NCI-H146 treated with DMSO at 0.1 percent for 48 hours (cell line): ENCODE data around the gene MLC1.

Experiments used
- DNase-seq: peaks from one replicate; lab custom pipeline; 2025; ENCODE audit not compliant: unreplicated experiment; lab: John Stamatoyannopoulos, UW

Gene MLC1

GRCh38 chr22:50039669-50040443 lies 45.4 kb downstream of the MLC1 start:
- DNase-seq = no peak

- no peak for DNase-seq
Measured at GRCh38 chr22:50035976-50036724, 49.1 kb downstream of the MLC1 start.

GRCh38 chr22:50035131-50035881 lies 49.9 kb downstream of the MLC1 start:
- no peak for DNase-seq

DNA sequence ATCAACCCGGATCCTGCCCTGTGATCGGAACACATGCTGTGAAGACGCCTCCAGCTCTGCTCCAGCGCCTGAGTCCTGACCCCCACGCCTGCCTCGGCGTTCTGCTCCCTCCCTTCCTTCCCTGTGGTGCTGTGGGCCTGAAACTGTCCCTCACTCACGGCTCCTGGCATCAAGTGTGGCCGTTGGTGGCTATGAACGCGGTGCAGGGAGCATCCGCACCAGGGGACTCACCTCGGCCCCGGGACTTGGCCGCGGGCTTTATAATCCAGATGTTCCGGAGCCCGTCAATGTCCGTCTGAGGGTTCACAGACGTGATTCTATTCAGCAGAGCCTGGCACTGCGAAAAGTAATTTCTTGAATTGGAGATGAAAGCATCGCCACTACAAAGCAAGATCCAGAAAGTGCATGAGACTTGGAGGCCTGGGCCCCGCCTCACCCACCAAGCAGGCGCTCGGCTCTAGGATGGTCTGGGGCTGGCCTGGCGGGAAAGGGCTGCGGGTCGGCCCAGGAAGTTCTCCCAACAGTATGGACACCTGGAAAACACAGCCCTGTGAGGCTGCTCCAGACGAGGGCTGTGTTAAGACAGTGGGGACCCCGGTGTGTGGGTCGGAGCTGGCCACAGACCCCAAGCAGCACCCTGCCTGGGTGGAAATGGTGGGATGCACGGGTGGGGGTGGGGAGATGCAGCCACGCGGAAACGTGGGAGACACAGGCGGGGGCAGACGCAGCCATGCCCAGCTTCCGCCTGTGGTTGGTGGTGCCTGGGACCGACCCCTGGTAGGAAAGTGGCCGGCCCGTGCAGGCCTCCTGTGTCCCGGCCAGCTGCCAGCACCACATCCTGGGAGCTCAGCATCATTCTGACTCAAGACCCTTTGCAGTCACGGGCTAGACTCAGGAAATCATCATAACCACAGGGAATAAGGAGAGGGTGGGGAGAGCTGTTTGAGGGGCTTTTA lies 50.8 kb downstream of the MLC1 start:
- no peak for DNase-seq

- no peak for DNase-seq
Measured at GRCh38 chr22:50032941-50033601, 52.2 kb downstream of the MLC1 start.

DNA sequence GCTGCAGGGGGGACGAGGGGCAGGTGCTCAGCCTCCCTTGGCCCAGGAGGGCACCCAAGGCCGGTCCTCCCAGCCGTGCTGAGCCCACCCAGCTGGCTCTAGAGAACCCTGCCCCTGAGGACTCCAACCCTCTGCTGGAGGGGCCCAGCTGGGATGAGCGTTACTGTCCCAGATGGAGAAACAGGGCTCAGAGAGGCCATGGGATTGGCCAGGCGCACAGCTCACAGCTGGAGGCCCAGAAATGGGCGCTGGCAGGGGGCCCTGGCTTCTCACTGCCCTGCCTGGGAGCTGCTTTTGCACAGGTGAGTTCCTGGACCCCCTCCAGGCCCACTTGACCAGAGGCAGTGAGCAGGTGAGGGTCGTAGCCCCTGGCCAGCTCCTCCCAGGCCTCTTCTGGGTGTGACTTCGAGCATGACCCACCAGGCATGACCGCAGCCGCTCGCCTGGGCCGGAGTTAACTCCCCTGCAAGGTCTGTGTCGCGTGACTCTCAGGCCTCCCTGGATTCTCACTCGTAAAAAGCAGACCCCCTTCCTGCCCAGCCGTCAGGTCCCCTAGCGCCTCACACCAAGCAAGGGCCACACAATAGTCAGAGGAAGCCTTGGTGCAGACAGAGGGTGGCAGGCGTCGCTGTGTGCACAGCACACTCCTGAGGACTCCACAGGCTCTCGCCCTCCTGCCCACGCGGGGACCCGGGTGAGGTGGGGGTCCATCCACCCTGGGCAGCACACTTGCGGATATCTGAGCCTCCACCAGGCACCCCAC lies 52.9 kb downstream of the MLC1 start:
- no peak for DNase-seq

DNA sequence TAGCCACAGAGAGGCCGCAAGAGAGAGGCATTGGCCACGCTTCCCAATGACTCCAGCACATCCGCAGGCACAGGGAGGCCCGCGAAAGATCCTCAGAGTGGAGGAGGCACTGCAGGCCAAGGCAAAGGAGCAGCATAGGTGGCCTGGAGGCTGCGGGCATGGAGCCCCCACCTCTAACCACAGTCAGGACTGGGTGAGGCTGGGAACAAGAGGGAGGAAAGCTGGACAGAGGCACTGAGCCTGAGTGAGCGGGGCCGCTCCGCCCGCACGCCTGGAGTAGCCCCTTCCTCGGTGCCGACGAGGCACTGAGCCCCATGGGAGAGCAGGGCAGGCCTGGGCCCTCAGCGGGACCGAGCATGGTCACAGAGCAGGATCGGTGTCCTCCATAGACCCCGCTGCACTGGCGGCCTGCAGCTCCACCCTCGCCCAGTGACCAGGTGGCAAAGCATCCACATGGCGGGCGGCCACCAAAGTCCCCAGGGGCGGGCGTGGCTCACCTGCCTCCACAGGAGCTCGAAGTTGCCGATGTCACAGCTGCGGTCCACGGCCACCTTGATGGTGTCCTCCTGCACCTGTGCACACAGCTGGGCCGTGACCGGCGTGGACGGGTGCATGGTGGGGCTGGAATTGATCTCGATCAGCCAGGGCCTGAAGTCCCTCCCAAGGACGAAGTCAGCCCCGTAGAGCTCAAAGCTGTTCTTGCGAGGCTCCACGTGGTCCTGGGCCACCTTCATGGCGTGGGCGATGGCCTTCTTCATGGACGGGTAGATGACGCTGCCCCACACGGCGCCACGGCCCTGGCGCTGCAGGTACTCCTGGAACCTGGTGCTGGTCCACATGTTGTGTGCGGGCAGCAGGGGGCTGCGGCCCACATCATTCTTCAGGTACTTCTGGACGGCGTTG lies 53.8 kb downstream of the MLC1 start:
- DNase-seq = no peak

DNA sequence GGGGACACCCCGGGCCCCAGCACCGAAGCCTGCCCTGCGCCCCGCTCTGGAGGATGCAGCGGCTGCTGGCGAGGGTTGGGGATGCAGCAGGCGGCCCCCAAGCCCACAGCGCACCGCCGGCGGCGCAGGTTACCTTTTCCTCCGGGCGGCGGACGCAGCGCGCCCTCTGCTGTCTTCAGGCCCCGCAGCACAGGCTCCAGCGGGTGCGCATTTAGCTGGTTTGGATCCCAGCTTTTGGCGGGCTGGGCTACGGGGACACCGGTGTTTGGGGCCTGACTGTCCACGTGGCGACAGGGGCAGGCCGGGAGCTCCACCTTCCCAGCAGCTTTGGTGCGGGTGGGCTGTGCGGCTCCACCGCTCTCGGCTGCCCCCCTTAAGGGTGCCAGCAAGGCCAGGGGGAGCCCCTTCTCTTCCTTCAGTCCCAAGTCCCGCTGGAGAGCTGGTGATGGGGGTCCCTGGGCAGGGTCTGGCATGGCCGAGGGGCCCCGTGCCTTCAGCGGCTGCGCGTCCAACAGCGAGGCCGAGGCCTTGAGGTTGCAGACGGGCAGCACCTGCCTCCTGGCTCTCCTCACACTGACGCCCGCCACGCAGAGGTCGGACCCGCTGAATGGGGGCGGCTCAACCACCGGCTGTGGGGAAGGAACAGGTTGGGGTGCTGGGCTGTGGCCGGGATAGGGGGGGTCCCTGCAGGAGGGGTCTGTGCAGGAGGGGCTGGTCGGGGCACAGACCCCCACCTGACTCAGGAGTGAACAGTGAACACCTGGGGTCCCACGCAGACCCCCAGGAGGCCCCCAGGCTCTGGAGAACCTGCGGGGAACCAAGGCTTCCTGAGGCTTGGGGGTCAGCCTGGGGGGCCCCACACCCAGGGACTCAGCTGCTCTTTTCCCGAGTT lies 54.7 kb downstream of the MLC1 start:
- DNase-seq = no peak

- DNase-seq = no peak
Measured at GRCh38 chr22:50027639-50028537, 57.3 kb downstream of the MLC1 start.

DNA sequence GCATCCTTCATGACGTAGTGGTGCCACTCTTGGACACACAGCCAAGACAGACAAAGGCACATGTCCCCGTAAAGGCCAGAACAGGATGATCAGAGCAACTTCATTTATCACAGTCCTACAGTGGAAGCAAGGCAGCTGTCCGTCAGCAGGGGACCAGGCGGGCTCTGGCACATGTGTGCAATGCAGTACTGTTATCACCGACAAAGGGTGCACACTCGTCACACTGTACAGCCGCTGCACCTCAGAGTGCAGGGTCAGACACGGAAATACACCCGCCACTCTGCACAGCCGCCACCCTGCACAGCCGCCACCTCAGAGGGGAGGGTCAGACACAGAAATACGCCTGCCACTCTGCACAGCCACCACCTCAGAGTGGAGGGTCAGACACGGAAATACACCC lies 59.2 kb downstream of the MLC1 start:
- no peak for DNase-seq

GRCh38 chr22:50022171-50022819 lies 62.9 kb downstream of the MLC1 start:
- DNase-seq = no peak

DNA sequence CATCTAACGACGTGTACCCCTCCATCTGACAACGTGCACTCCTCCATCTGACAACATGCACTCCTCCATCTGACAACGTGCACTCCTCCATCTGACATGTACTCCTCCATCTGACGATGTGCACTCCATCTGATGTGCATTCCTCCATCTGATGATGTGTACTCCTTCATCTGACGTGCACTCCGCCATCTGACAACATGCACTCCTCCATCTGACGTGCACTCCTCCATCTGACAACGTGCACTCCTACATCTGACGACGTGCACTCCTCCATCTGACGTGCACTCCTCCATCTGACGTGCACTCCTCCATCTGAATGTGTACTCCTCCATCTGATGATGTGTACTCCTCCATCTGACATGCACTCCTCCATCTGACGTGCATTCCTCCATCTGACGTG lies 64.6 kb downstream of the MLC1 start:
- DNase-seq = no peak

- no peak for DNase-seq
Measured at GRCh38 chr22:50019316-50019715, 65.9 kb downstream of the MLC1 start.

GRCh38 chr22:50018608-50019285 lies 66.5 kb downstream of the MLC1 start:
- no peak for DNase-seq

GRCh38 chr22:50017701-50018224 lies 67.5 kb downstream of the MLC1 start:
- no peak for DNase-seq
